Measurements from ENCODE around the gene VCP. TPM values are rescaled to one million over a fixed set of nuclear protein-coding genes. Genes with fewer than 3 reads are reported as not detected.
A peak's percentile ranks its signal among the peaks of the same experiment; 100 is the strongest.

VCP gene
- total RNA-seq, 4 donors from 2014 or later, result 57.6 to 252 (median 174) TPM

GRCh38 chr9:35078066-35078465 is 5.6 kb upstream of the VCP start:
- Histone ChIP-seq H3K9me3 (no peaks in the 10 kb centered on the region), H3K27ac (no peak overlapping the region), H3K4me1 (peaks cover 0 to 6% of the 10 kb centered on the region in 2 donors), H3K36me3 (no peaks in the 10 kb centered on the region), H3K27me3 (no peaks in the 10 kb centered on the region), H3K4me3 (no peak overlapping the region)
- no peak for TF ChIP-seq POLR2A (IDR thresholded peaks at IDR 0.05)
- no peak for DNase-seq
- intact Hi-C loops (cut with DNase I; ENCODE audit: low total_unique reads), result loop anchor here (10.0 kb wide), 1 partner anchor 93 kb away; the partner anchor contains the start of gene DNAJB5

- TF ChIP-seq POLR2A (IDR thresholded peaks at IDR 0.05), result no peak
- TF ChIP-seq CTCF (IDR thresholded peaks at IDR 0.05), result no peak
- no peak overlapping the region for H3K27ac ChIP-seq
- H3K9me3 ChIP-seq, result no peaks in the 10 kb centered on the region
- intact Hi-C loops (cut with DNase I; ENCODE audit: low total_unique reads), result loop anchor here (10.0 kb wide), 1 partner anchor 92 kb away; the partner anchor contains the start of gene DNAJB5
- H3K4me1 ChIP-seq, result peaks cover 0 to 6% of the 10 kb centered on the region in 2 donors
- no peak for DNase-seq
- H3K4me3 ChIP-seq, result no peak overlapping the region
- H3K36me3 ChIP-seq, result no peaks in the 10 kb centered on the region
- H3K27me3 ChIP-seq, result no peaks in the 10 kb centered on the region
These were observed 4.4 kb upstream of the VCP start for GRCh38 chr9:35076848-35077247.

GRCh38 chr9:35075358-35075757 is 2.9 kb upstream of the VCP start:
- peaks cover 7 to 11% of the 10 kb centered on the region in 2 donors for H3K4me1 ChIP-seq
- H3K4me3 ChIP-seq, result no peak overlapping the region
- H3K27me3 ChIP-seq, result no peaks in the 10 kb centered on the region
- no peak for DNase-seq
- intact Hi-C loops (cut with DNase I; ENCODE audit: low total_unique reads), result loop anchor here (10.0 kb wide), 1 partner anchor 91 kb away; the partner anchor contains the start of gene DNAJB5
- no peaks in the 10 kb centered on the region for H3K36me3 ChIP-seq
- no peak overlapping the region for H3K27ac ChIP-seq
- no peak for TF ChIP-seq POLR2A (IDR thresholded peaks at IDR 0.05)
- no peak for TF ChIP-seq CTCF (IDR thresholded peaks at IDR 0.05)
- no peaks in the 10 kb centered on the region for H3K9me3 ChIP-seq

GRCh38 chr9:35074791-35075190 is 2.4 kb upstream of the VCP start:
- H3K27ac ChIP-seq, result no peak overlapping the region
- TF ChIP-seq POLR2A (IDR thresholded peaks at IDR 0.05) (no peak), CTCF (IDR thresholded peaks at IDR 0.05) (no peak)
- intact Hi-C loops (cut with DNase I; ENCODE audit: low total_unique reads), result loop anchor here (10.0 kb wide), 1 partner anchor 90 kb away; the partner anchor contains the start of gene DNAJB5
- no peaks in the 10 kb centered on the region for H3K9me3 ChIP-seq
- DNase-seq, result no peak
- peaks cover 13 to 17% of the 10 kb centered on the region in 2 donors for H3K4me1 ChIP-seq
- H3K27me3 ChIP-seq, result no peaks in the 10 kb centered on the region
- no peaks in the 10 kb centered on the region for H3K36me3 ChIP-seq
- no peak overlapping the region for H3K4me3 ChIP-seq

- H3K27ac ChIP-seq, result no peak overlapping the region
- no peak for DNase-seq
- no peak overlapping the region for H3K4me3 ChIP-seq
- H3K9me3 ChIP-seq, result no peaks in the 10 kb centered on the region
- intact Hi-C loops (cut with DNase I; ENCODE audit: low total_unique reads), result loop anchor here (10.0 kb wide), 1 partner anchor 89 kb away; the partner anchor contains the start of gene DNAJB5
- no peaks in the 10 kb centered on the region for H3K27me3 ChIP-seq
- H3K4me1 ChIP-seq, result peaks cover 16 to 17% of the 10 kb centered on the region in 2 donors
- no peaks in the 10 kb centered on the region for H3K36me3 ChIP-seq
- no peak for TF ChIP-seq POLR2A (IDR thresholded peaks at IDR 0.05)
- TF ChIP-seq CTCF (IDR thresholded peaks at IDR 0.05), result no peak
These were observed 1.7 kb upstream of the VCP start for GRCh38 chr9:35074141-35074540.

GRCh38 chr9:35073279-35073612 is 821 bp upstream of the VCP start:
- DNase-seq, result no peak
- H3K4me1 ChIP-seq, result peaks cover 17 to 19% of the 10 kb centered on the region in 2 donors
- intact Hi-C loops (cut with DNase I; ENCODE audit: low total_unique reads), result loop anchor here (10.0 kb wide), 1 partner anchor 88 kb away; the partner anchor contains the start of gene DNAJB5
- TF ChIP-seq POLR2A (IDR thresholded peaks at IDR 0.05) (no peak), CTCF (IDR thresholded peaks at IDR 0.05) (no peak)
- H3K27ac ChIP-seq, result peak overlapping the region; percentile 98 to 100
- H3K9me3 ChIP-seq, result no peaks in the 10 kb centered on the region
- no peaks in the 10 kb centered on the region for H3K27me3 ChIP-seq
- no peak overlapping the region for H3K4me3 ChIP-seq
- no peaks in the 10 kb centered on the region for H3K36me3 ChIP-seq
